GM18502 (cell line): ENCODE measurements around the gene RFLNA.

ENCODE experiments used
- ATAC-seq: cut with Tn5 transposase; IDR thresholded peaks from one replicate; pipeline ENCODE4 v1.9.1; 2021; ENCODE audit warnings: mild to moderate bottlenecking; ENCODE audit not compliant: unreplicated experiment, poor library complexity

Gene RFLNA

DNA sequence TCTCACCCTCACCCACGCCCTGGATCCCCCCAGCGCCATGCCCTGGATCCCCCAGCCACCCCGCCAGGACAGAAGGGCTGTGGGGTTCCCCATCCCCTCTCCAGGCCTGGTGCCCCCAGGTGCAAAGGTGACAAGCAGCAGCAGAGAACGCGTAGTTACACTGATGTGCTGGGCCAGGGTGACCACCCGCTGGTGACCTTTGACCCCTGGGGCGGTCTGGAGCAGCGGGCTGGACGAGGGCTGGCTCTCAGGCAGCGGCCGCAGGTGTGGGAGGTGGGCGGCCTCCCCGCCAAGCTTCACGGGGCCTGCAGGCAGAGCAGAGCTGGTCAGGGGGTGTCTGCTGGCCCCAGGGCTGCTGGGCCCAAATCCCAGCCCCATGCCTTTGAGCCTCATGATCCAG is 40.1 kb downstream of the RFLNA start:
- no peak for ATAC-seq

- no peak for ATAC-seq
These were observed 40.7 kb downstream of the RFLNA start for GRCh38 chr12:124335426-124336183.

GRCh38 chr12:124336184-124336437 is 41.2 kb downstream of the RFLNA start:
- ATAC-seq: no peak

GRCh38 chr12:124336742-124337520 is 42.0 kb downstream of the RFLNA start:
- no peak for ATAC-seq

DNA sequence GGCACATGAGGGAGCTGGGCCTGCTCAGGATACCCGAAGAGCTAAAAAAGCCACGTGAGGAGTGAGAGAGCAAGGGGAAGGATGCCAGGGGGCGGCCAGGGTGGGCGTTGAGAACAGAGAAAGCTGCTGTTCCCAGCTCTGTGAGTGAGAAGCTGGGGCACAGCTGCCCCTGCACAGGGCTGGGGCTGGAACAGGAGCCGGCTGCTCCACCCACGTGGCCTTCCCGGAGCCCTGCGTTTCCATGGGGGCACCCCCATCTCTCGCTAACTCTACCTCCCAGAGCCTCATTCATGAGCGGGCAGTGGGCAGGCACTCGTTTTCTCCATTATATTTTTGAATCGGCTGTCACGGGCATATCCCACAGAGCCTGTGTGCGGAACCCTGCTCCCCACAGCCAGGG is 42.7 kb downstream of the RFLNA start:
- no peak for ATAC-seq

- no peak for ATAC-seq
These were observed 43.6 kb downstream of the RFLNA start for GRCh38 chr12:124338448-124338847.

DNA sequence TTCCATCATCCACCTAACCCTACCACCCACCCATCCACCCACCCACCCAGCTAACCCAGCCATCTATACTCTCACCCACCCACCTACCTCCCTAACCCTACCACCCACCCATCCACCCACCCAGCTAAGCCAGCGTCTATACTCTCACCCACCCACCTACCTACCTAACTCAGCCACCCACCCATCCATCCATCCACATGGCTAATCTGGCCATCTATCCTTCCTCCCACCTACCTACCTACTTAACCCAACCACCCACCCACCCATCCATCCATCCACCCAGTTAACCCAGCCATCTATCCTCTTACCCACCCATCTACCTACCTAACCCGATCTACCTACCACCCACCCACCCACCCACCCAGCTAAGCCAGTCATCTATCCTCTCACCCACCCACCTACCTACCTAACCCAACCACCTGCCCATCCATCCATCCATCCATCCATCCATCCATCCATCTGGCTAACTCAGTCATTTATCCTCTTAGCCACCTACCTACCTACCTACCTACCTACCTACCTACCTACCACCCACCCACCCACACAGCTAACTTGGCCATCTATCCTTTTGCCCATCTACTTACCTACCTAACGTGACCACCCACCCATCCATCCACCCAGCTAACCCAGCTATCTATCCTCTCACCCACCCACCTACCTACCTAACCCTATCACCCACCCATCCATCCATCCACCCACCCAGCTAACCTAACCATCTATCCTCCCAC is 44.1 kb downstream of the RFLNA start:
- ATAC-seq: no peak

DNA sequence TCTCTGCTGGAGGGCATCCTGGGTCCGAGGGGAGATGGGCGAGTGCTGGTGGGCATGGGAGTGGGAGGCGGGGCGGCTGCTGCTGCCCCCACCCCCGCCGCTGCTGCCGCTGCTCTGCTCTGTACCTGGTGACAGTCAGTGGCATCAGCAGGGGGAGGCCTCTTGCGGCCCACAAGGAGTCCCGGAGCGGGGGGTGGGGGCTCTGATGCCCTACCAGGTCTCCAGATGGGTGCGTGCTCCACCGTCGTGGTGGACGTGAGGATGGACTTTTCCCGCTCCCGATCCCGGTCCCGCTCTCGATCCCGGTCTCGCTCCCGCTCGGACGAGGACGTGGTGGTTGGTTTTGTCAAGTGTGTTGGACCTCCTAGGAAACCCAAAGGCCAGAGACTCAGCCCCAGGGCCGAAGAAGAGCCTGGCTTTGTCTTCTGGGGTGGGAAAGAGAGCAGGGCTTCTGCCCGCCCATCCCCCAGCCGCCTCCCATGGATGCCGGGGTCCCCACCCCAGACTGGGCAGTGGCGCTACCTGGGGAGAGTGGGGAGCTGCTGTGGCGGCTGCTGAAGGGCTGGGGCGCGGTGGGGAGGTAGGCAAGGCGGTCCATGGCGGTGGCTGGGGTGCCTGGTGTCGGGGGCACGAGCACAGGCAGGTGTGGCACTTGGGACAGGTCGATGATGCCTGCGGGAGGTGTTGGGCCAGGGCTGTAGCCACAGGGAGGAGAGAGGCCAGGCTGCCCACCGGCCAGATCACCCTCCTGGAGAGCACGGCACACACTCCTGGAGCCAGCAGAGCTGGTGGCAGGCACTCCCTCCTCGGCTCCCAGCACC is 45.4 kb downstream of the RFLNA start:
- ATAC-seq: no peak

- ATAC-seq: no peak
These were observed 46.8 kb downstream of the RFLNA start for GRCh38 chr12:124341645-124342069.

GRCh38 chr12:124344022-124344421 is 49.1 kb downstream of the RFLNA start:
- no peak for ATAC-seq

- no peak for ATAC-seq
These were observed 49.6 kb downstream of the RFLNA start for GRCh38 chr12:124344526-124344925.

- no peak for ATAC-seq
These were observed 50.9 kb downstream of the RFLNA start for GRCh38 chr12:124345795-124346194.

- no peak for ATAC-seq
These were observed 51.7 kb downstream of the RFLNA start for GRCh38 chr12:124346425-124347168.

GRCh38 chr12:124347335-124347734 is 52.4 kb downstream of the RFLNA start:
- no peak for ATAC-seq

DNA sequence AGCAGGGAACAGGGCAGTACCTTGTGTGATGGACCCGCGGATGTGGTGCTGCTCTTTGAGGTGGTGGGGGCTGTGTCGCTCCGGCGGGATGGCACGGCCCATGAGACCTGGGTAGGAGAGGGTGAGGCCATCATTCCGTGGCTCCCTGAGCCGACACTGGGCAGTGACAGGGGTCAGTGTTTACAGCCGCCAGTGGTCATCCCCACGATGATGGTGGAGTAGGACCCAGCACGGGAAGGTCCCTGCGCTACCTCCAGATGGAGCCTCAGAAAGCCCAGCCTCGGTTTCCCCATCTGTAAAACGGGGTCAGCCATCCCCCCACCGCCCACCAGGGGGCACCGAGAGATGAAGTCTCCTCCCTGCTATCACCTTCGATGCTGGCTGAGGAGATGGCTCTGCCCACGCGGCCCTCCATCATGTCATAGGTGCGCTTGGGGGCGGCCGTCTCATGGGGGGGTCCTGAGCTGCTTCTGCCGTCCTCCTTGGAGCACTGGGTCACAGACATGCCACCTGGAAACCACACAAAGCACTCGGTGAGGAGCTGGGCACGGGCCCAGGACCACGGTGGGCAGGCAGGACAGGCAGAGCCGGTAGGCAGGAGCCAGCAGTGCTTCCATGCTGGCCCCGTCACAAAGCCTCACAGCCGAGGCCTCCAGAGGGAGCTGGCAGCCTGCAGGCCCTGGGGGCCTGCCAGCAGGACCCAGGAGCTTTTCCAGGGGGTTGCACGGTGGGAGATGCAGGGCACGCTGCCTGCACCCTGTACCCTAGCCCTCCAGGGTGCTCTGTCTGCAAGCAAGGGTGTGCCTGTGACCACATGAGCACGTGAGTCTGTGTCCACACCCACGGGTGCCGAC is 53.1 kb downstream of the RFLNA start:
- no peak for ATAC-seq

GRCh38 chr12:124348659-124349380 is 53.9 kb downstream of the RFLNA start:
- ATAC-seq: no peak

DNA sequence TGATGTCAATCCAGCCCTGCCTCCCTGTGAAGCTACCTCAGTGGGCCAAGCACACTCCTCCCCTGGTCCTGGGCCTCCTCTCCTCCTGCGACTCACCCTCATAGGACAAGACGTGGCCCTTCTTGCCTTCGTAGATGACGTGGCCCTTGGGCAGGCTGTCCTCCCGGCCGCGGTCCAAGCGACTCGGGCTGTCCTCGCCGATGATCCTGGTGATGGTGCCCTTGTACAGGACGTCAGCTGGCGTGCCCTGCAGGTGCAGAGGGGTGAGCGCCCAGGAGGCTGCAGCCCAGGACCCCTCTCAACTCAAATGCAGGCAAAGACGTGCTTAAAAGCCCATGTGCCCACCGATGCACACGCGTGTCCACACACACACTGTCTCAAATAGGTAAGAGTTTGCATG is 55.6 kb downstream of the RFLNA start:
- ATAC-seq: no peak

DNA sequence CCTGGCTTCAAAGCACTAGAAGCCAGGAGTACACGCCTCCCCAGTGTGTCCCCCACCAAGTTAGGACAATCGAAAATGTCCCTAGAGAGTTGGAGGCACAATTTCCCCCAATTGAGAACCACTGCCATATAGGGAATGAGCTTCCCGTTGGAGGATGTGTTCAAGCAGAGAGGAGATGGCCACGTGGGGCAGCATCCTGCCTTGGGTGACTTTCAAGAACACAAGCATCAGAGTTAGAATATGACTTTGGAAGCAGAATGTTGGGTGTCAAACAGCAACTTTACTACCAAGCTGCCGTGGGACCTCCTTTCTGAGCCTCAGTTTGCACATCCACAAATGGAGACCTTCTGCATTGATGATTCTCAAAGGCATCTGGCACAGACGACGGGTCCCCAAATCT is 56.5 kb downstream of the RFLNA start:
- no peak for ATAC-seq
